ENCODE results near the gene NLRP10.
"Not testable (repeated sequence)": the region's sequence is repeated elsewhere in the genome, so short reads cannot be mapped to it uniquely, and the experiment has no call there.

The NLRP10 gene

GRCh38 chr11:7965386-7965785 lies at the start of gene NLRP10:
Gene NLRP10, minus strand, starts transcription at chr11:7965447. Its CDS starts 1,952 bp downstream, at chr11:7963495.
- peak; percentile 81 for DNase-seq (ENCODE audit: low spot score)

- no peak for DNase-seq (ENCODE audit: low spot score)
Observed at GRCh38 chr11:8013833-8014232, 48.6 kb upstream of the NLRP10 start.

GRCh38 chr11:8011981-8012444 lies 46.8 kb upstream of the NLRP10 start:
- DNase-seq (ENCODE audit: low spot score): peak; percentile 88

GRCh38 chr11:8011371-8011770 lies 46.1 kb upstream of the NLRP10 start:
- DNase-seq (ENCODE audit: low spot score): no peak

GRCh38 chr11:8009856-8010255 lies 44.6 kb upstream of the NLRP10 start:
- DNase-seq (ENCODE audit: low spot score): no peak

- no peak for DNase-seq (ENCODE audit: low spot score)
Observed at GRCh38 chr11:8008212-8008611, 43.0 kb upstream of the NLRP10 start.

- peak; percentile 82 for DNase-seq (ENCODE audit: low spot score)
Observed at GRCh38 chr11:8006349-8006977, 41.2 kb upstream of the NLRP10 start.

- DNase-seq (ENCODE audit: low spot score): no peak
Observed at GRCh38 chr11:8005556-8005955, 40.3 kb upstream of the NLRP10 start.

- DNase-seq (ENCODE audit: low spot score): no peak
Observed at GRCh38 chr11:8004008-8004407, 38.8 kb upstream of the NLRP10 start.

GRCh38 chr11:8003187-8003586 lies 37.9 kb upstream of the NLRP10 start:
- DNase-seq (ENCODE audit: low spot score): no peak

GRCh38 chr11:8002676-8003075 lies 37.4 kb upstream of the NLRP10 start:
- DNase-seq (ENCODE audit: low spot score): no peak

GRCh38 chr11:8000390-8000789 lies 35.1 kb upstream of the NLRP10 start:
- DNase-seq (ENCODE audit: low spot score): no peak

GRCh38 chr11:7999795-8000194 lies 34.5 kb upstream of the NLRP10 start:
- no peak for DNase-seq (ENCODE audit: low spot score)

- DNase-seq (ENCODE audit: low spot score): no peak
Observed at GRCh38 chr11:7994581-7995278, 29.5 kb upstream of the NLRP10 start.

- DNase-seq (ENCODE audit: low spot score): not testable (repeated sequence)
Observed at GRCh38 chr11:7987560-7987883, 22.3 kb upstream of the NLRP10 start.

GRCh38 chr11:7986768-7987559 lies 21.7 kb upstream of the NLRP10 start, which contains the start of gene EIF3F:
Gene EIF3F, plus strand, starts transcription at chr11:7987337. Its CDS starts 16 bp downstream, at chr11:7987353.
- peak; percentile 98 for DNase-seq (ENCODE audit: low spot score)

- no peak for DNase-seq (ENCODE audit: low spot score)
Observed at GRCh38 chr11:7983832-7984590, 18.8 kb upstream of the NLRP10 start.

- DNase-seq (ENCODE audit: low spot score): no peak
Observed at GRCh38 chr11:7982582-7983119, 17.4 kb upstream of the NLRP10 start.

GRCh38 chr11:7981619-7982157 lies 16.4 kb upstream of the NLRP10 start:
- DNase-seq (ENCODE audit: low spot score): no peak

GRCh38 chr11:7977232-7977917 lies 12.1 kb upstream of the NLRP10 start:
- peak; percentile 62 for DNase-seq (ENCODE audit: low spot score)

- no peak for DNase-seq (ENCODE audit: low spot score)
Observed at GRCh38 chr11:7974668-7975067, 9.4 kb upstream of the NLRP10 start.

All from AG08395 (cell line).